Erythroblast (primary cell): ENCODE data around the gene PYY.

Source experiments
- GATA1 ChIP-seq: IDR thresholded peaks from 2 replicates; pipeline ENCODE4 v1.6.1; 2011; ENCODE audit warnings: low read depth, mild to moderate bottlenecking, control low read depth, low read length, moderate library complexity
- POLR2A ChIP-seq: IDR thresholded peaks from 2 replicates; pipeline ENCODE4 v1.6.1; 2011; ENCODE audit warnings: mild to moderate bottlenecking, low read length

- TF ChIP-seq POLR2A (no peak), GATA1 (no peak)
These were observed 47.2 kb upstream of the PYY start for GRCh38 chr17:44000871-44001460.
